Erythroblast (primary cell): ENCODE measurements around the gene ABTB1.

Experiments used
- DNase-seq, 2 experiments: peaks; one replicate each; lab custom pipeline; 2025; lab: John Stamatoyannopoulos, UW
- GATA1 ChIP-seq: IDR thresholded peaks from 2 replicates; pipeline ENCODE4 v1.6.1; 2011; ENCODE audit warnings: low read depth, mild to moderate bottlenecking, control low read depth, low read length, moderate library complexity
- POLR2A ChIP-seq: IDR thresholded peaks from 2 replicates; pipeline ENCODE4 v1.6.1; 2011; ENCODE audit warnings: mild to moderate bottlenecking, low read length

The ABTB1 gene

DNA sequence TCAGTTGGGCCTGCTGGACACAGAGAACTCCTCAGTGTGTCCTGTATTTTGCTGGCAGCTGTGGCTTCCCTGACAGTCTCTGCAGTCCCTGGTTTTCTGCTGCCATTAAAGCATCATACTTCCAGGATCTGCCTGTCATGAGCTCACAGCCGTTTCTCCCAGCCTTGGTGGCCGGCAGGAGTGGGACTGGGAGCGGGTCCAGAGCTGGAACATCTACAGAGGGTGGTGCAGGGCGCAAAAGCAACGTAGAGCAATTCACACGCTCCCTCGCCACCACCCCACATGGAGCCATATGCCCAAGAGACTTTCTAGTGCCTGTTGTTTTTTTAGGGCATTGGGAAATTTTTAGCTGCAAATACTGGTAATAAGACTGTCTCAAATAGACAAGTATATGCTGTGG lies 33.6 kb downstream of the ABTB1 start:
- no peak for DNase-seq
- no peak for TF ChIP-seq POLR2A
- TF ChIP-seq GATA1 = no peak

DNA sequence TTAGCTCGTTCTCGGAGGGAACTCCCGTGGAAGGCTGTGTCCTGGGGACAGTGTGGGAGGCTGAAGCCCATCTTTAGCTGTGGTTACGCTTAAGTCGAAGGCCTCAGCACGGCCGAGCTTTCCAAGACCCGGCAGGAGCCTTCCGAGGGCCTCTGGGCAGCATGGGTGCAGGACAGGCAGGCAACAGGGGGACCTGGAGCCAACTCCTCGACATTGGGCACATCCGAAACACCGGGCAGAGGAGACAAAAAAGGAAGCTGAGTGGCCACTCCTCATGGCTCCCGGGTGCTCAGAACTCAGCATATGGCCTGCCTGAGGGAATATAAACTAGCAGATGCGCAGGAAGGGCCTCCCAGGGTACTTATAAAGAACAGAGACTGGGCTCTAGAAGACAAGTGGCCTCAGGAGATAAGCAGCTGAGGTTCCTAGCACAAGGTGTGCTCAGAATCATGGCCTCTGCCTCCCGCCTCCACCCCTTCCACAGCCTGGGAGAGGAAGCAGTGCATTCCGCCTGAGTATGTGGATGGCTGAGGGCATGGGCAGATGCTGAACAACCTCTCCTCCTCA lies 34.1 kb downstream of the ABTB1 start:
- DNase-seq = peak in 1 of 2 experiments; percentile 17
- no peak for TF ChIP-seq POLR2A
- no peak for TF ChIP-seq GATA1

DNA sequence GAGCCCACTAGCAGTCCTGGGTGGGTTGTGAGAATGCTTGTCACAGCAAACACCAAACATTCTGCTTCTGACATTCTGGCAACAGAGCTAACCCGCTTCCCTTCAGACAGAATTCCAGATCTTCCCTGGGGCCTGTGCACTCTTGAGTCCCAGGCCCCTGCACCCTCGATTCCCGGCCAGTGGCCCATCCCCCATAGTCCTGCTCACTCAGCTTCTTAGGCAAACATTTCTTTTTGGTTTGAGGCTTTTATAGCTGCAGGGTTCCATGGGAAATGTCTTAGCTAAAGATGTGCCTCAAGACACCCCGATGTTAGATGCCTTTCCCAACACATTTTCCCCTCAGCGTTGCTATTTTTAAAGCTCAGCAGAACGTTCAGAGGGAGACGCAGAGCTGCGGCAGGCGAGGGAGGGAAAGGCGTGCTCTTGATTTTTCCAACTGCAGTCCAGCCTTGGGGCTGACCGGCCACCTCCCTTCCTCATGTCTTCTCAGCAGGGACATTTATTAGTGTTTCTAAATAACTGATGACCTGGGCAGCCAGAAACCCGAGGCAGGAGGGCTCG lies 35.2 kb downstream of the ABTB1 start:
- no peak for DNase-seq
- TF ChIP-seq GATA1 (no peak), POLR2A (no peak)

DNA sequence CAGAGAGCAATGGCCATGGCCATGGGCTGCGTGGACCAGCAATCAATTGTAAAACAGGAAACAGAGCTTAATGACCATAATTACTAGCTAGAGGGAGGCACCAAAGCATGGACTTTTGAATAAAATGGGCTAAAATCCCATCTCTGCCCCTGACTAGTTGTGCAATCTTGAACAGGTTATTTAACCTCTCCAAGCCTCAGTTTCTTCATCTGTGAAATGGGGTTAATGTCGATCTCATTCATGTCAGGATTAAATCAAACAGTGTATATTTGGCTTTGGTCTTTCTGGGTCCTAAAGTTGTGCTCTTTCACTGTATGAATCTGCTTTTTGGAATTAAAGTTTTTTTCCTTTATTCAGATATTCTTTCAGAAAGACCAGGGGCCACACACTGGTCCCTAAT lies 36.1 kb downstream of the ABTB1 start:
- no peak for DNase-seq
- no peak for TF ChIP-seq POLR2A
- TF ChIP-seq GATA1 = no peak

DNA sequence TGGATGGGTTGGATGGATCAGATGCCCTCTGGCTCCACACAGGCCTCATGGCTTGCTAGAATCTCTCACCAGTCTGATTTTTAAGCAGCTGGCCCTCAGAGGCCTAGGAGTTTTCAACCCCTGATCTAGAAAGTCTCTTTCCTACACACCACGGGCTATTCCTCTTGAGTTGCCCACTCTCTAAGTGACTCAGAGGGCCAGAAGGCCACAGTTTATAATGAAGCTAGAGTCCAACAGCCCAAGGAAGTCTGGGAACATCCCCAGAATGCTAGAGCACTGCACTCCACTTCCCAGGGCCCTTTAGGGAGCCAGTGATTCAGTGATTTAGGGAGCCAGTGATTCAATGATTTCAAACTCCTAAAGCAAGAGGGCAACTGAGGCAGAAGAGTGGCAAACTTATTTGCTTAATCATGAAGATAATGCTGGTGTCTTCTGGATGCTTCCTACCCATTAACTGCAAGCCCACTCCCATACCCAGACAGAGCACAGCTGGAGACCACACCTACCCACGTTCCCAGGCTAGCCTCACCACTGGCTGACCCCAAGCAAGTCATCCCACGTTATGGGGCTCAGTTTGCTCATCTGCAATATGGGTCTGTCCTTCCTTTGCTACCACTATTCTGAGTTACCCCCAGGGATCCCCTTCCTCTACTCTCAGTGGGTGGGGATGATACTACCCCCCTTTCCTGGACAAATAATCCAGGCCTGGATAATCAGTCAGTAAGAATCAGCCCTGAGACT lies 36.7 kb downstream of the ABTB1 start:
- no peak for TF ChIP-seq POLR2A
- no peak for DNase-seq

DNA sequence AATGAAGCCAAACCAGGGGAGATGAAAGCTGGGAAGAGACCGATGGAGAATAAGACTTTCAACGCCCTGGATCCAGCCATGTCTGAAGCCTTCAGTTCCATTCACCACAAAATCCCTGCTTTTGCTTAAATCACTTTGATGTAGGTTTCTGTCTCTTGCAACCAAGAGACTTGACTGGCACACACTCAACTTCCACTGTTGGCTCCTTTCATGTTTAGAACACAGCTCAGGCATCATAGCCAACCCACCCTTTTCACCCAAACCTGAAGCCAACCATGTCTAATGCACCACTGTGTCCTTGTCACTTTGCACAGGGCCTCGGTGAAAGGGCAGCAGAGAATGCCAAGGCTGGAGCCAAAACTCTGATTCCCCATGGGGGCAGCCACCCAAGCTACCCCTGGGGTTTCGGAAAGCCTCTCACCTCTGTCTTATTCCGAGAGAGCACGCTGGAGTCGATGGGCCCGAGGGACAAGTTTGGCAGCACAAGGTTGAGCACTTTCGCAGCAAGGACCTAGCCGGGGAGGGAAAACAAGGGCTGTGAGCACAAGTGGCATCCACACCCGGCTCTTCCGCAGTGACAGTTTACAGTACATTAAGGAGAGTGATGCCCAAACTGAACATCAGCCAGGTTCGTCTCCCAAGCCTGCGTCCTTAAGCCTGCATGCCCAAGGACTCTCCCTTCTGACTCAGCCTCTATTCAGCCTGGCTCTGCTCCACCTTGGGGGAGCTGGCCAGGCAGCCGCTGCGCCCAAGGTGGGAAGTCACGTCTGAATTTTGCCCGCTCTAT lies 37.6 kb downstream of the ABTB1 start:
- no peak for DNase-seq

DNA sequence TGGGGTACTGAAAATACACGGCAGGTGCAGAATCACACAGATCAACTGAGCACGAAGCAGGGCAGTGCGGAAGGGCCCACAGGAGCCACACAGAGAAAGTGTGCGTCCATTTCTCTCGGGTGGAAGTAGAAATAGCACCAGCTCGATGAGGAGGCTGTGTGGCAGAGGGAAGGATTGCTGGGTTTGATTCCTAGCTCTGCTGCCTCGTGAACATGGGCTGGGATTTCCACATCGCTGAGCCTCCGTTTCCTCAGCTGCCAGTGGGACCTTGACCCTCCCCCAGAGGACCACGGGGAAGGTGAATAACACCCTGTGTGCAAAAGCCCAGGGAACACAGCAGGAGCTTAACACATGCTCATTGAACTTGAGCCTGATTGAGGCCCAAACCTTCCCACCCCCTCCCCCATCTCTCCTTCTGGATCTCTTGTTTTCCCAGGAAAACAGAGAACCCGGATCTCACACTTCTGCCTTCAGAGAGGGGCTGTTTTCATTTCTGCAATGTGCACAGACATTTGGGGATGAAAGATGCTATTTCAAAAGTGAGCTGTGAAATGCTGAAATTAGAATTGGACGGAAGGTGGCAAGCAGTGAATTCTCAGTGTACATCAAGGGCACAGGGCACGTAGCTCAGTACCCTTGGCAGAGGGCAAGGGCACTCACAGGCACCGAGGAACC lies 38.4 kb downstream of the ABTB1 start:
- DNase-seq = no peak
- TF ChIP-seq GATA1 (no peak), POLR2A (no peak)

More for the DNA sequence above, 37.6 kb downstream of the ABTB1 start:
- TF ChIP-seq POLR2A = no peak

DNA sequence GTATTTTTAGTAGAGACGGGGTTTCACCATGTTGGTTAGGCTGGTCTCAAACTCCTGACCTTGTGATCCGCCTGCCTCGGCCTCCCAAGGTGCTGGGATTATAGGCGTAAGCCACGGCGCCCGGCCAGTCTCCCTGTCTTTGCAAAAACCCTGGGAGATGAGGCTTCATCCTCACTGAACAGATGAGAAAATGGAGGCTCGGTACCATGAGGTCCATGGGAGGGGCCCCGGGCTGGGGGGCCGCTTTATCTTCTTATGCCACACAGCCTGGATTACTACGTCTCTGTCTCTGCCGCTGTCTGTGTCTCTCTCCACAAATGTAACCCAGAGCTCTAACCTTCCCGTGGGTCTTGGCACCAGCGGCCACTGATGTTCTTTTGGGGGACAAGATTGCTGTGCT lies 39.1 kb downstream of the ABTB1 start:
- TF ChIP-seq POLR2A = no peak
- no peak for TF ChIP-seq GATA1
- no peak for DNase-seq

DNA sequence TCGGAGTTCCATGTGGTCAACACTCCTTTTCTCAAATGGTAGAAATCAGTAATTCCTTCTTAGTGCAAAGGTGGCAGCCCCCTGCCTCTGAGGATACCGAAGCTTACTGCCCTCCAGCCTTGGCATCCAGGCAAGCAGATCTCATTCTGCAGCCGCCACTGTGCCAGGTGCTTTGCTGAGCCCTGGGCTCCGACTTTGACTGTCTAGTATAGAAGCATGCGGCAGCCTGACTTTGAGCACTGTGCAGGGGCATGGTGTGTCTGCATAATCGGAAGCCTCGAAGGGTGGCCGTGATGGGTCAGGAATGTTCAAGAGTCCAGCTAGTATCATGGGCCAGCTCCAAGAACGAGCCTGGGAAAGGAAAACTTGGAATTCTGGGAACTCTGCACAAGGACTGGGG lies 39.7 kb downstream of the ABTB1 start:
- no peak for DNase-seq

DNA sequence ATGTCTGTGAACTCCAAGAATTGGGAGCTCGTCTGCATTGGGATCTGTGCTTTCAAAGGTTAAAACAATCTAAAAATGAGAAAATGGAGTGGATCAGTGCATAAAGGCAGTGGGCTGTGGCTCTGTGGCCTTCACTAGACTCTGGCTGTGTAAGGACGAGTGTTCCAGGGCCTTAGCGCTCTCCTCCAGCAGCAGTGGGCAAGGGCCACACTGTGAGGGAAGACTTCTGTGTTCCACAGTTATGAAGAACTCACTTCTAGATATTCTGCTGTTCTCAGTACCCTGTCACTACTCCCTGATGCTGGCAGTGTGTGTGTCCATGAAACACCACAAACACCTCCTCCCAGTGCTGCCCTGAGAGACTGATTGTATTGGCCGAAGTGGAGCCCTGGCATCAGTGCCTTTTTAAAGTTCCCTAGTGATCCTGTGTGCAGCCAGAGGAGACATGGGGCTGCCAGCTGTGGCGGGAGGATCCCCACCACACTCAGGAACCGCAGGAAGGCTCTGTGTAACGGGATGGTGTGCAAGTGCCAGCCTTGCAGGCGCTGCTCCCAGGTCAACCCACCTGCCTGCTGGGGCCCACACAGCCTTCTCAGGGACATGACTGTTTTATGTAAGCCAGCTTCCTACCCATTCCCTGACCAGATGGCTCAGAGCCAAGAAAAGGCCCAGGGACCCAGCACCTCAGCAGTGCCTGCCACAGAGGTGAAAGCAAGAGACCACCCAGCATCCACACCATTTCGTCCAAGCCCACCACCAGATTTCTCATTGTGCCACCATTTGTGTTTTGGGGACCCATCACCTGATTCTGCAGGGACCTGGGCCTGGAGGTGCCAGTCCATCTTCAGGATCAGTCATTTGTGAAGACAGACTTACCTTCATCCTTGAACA lies 40.4 kb downstream of the ABTB1 start:
- TF ChIP-seq POLR2A (no peak), GATA1 (no peak)
- DNase-seq = no peak

More for the DNA sequence above, 39.7 kb downstream of the ABTB1 start:
- no peak for TF ChIP-seq GATA1
- TF ChIP-seq POLR2A = no peak

DNA sequence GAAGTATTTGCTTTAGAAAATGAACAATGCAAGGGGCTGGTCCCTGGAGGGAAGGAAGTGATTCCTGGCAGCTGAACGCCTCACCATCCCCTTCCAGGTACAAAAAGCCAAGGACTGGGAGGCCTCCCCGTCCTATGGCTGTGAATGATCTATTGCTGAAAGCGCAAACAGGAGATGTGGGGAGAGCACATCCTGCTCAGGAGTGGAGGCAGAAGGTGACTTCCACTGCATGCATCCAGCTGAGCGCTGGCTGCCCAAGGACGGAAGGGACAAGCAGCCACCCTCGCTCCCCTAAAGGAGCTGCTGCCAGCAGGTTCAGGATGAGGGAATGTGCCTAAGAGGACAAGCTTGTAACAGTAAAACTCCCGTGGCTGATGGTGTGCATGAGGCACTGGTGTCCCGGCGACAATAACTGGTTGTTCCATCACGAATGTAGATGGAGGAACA lies 41.4 kb downstream of the ABTB1 start:
- TF ChIP-seq GATA1 (no peak), POLR2A (no peak)
- DNase-seq = no peak

DNA sequence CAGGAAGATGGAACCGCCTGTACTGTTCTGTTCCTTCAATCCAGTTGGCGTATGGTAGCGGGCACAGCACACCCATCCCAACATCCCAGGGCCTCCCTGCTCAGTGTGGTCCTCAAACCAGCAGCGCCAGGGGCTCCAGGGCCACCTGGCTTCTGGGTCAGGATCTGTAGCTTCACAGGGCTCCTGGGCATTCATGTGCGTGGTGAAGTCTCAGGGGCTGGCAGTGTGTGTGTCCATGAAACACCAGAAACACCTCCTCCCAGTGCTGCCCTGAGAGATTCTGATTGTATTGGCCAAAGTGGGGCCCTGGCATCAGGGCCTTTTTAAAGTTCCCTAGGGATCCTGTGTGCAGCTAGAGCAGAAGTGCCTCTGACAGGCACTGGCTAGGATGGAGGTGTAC lies 42.1 kb downstream of the ABTB1 start:
- DNase-seq = no peak
- no peak for TF ChIP-seq POLR2A
- no peak for TF ChIP-seq GATA1

DNA sequence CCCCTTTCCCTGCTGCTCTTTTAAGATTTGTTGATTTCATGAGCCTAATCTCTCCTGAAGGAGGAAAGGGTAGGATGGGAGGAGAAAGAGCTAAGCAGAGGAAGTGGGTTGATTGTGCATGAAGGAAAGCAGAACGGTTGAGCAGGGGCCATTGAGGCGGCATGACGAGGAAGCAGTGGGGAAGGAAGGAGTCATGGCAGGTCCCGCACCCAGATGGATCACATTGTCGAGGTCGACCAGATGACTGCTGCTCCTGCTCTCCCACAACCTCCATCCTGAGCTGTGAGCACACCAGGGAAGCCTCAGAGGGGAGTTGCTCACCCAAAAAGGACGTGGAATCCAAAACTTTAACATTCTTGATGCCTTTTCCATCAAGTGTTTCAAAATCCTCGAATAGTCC lies 42.8 kb downstream of the ABTB1 start:
- no peak for DNase-seq
- TF ChIP-seq GATA1 = no peak
- TF ChIP-seq POLR2A = no peak
